IMR-90 (cell line): Measurements from ENCODE around the gene CREB3L1. TPM values are rescaled to one million over a fixed set of nuclear protein-coding genes. Genes with fewer than 3 reads are reported as not detected.
A peak's percentile ranks its signal among the peaks of the same experiment; 100 is the strongest.

Experiments
- ATAC-seq: fragments of 200-7000 bp; cut with Tn5 transposase; 2 replicates; pipeline ENCODE4 v1.9.1; 2020; ENCODE audit warnings: low read depth, mild to moderate bottlenecking, moderate library complexity
- BruUV-seq: library from RNA; stranded (reverse); fragments of 400-500 nt; replicated peaks from 2 replicates; lab custom pipeline; 2021; lab: Mats Ljungman, UMichigan
- CTCF ChIA-PET: fragments of 300-600 bp; formaldehyde crosslinking; extraction: SDS; loops from one replicate; lab custom pipeline; 2021; ENCODE audit warnings: antibody characterized with exemption; lab: Yijun Ruan, JAX
- POLR2A ChIA-PET: fragments of 300-600 bp; sonication (Branson Sonifier 250); formaldehyde crosslinking; loops from one replicate; lab custom pipeline; 2022; ENCODE audit warnings: antibody characterized with exemption; ENCODE audit not compliant: unreplicated experiment; lab: Charles Lee
- DNase-seq: peaks from one replicate; pipeline ENCODE4 v3.0.0; 2013
- H2AFZ ChIP-seq: replicated peaks from 2 replicates; pipeline ENCODE3; 2013; ENCODE audit warnings: low read length, mild to moderate bottlenecking; ENCODE audit not compliant: poor library complexity
- H2AK5ac ChIP-seq: 2 replicates; pipeline ENCODE4 v1.6.1; 2013; ENCODE audit warnings: low read depth, low read length, inconsistent platforms
- H2AK9ac ChIP-seq: replicated peaks from 2 replicates; pipeline ENCODE3; 2013; ENCODE audit warnings: mild to moderate bottlenecking, low read depth, low read length, moderate library complexity; ENCODE audit not compliant: poor library complexity
- H2BK120ac ChIP-seq: 2 replicates; pipeline ENCODE4 v1.6.1; 2013; ENCODE audit warnings: low read depth, low read length, inconsistent platforms
- H2BK15ac ChIP-seq: 3 replicates; pipeline ENCODE4 v1.6.1; 2013; ENCODE audit warnings: low read depth, low read length, inconsistent platforms
- H2BK20ac ChIP-seq: 2 replicates; pipeline ENCODE4 v1.6.1; 2013; ENCODE audit warnings: low read depth, mild to moderate bottlenecking, inconsistent platforms, low read length, moderate library complexity
- H2BK5ac ChIP-seq: 2 replicates; pipeline ENCODE4 v1.6.1; 2013; ENCODE audit warnings: mild to moderate bottlenecking, low read depth, low read length, inconsistent platforms; ENCODE audit not compliant: poor library complexity, severe bottlenecking
- H3K14ac ChIP-seq: replicated peaks from 2 replicates; pipeline ENCODE4 v1.6.1; 2013; ENCODE audit warnings: low read depth, low read length, inconsistent platforms
- H3K18ac ChIP-seq: 2 replicates; pipeline ENCODE4 v1.6.1; 2013; ENCODE audit warnings: low read depth, low read length, control low read depth
- H3K23ac ChIP-seq: 2 replicates; pipeline ENCODE4 v1.6.1; 2013; ENCODE audit warnings: low read depth, low read length, inconsistent platforms
- H3K27ac ChIP-seq: 2 replicates; pipeline ENCODE4 v1.5.1; 2013; ENCODE audit warnings: mild to moderate bottlenecking, control low read depth, low read length; ENCODE audit not compliant: insufficient read depth
- H3K27me3 ChIP-seq: 2 replicates; pipeline ENCODE4 v1.6.1; 2013; ENCODE audit warnings: low read length; ENCODE audit not compliant: control insufficient read depth, insufficient read depth
- H3K36me3 ChIP-seq: 2 replicates; pipeline ENCODE4 v1.6.1; 2013; ENCODE audit warnings: low read length, mixed read lengths; ENCODE audit not compliant: control insufficient read depth, insufficient read depth
- H3K4ac ChIP-seq: 2 replicates; pipeline ENCODE4 v1.6.1; 2013; ENCODE audit warnings: low read depth, low read length, inconsistent platforms
- H3K4me1 ChIP-seq: 2 replicates; pipeline ENCODE4 v1.6.1; 2013; ENCODE audit warnings: low read length, mixed read lengths; ENCODE audit not compliant: control insufficient read depth, insufficient read depth
- H3K4me2 ChIP-seq: 2 replicates; pipeline ENCODE4 v1.6.1; 2013; ENCODE audit warnings: low read depth, mild to moderate bottlenecking, control low read depth, low read length, moderate library complexity
- H3K4me3 ChIP-seq: 2 replicates; pipeline ENCODE4 v1.5.1; 2013; ENCODE audit warnings: low read depth, mild to moderate bottlenecking, control low read depth, low read length, moderate library complexity; ENCODE audit not compliant: insufficient read depth
- H3K56ac ChIP-seq: 2 replicates; pipeline ENCODE4 v1.6.1; 2013; ENCODE audit warnings: low read length, inconsistent platforms; ENCODE audit not compliant: insufficient read depth; ENCODE audit errors: extremely low read depth
- H3K79me1 ChIP-seq, 2 experiments: 2 replicates each; pipeline ENCODE4 v1.6.1; 2013; ENCODE audit warnings: low read length in 2 of 2, inconsistent platforms in 1 of 2, low read depth in 1 of 2
- H3K9ac ChIP-seq: 2 replicates; pipeline ENCODE4 v1.6.1; 2013; ENCODE audit warnings: low read depth, low read length, control low read depth
- H3K9me1 ChIP-seq: 2 replicates; pipeline ENCODE4 v1.6.1; 2013; ENCODE audit warnings: low read length, inconsistent platforms; ENCODE audit not compliant: insufficient read depth
- H3K9me3 ChIP-seq: 2 replicates; pipeline ENCODE4 v1.6.1; 2013; ENCODE audit warnings: low read length; ENCODE audit not compliant: control insufficient read depth, insufficient read depth
- H4K20me1 ChIP-seq: 2 replicates; pipeline ENCODE4 v1.6.1; 2013; ENCODE audit warnings: low read length, inconsistent platforms; ENCODE audit not compliant: insufficient read depth
- H4K5ac ChIP-seq: 2 replicates; pipeline ENCODE4 v1.6.1; 2013; ENCODE audit warnings: mild to moderate bottlenecking, low read depth, low read length, control low read depth
- H4K8ac ChIP-seq, 2 experiments: 2 replicates each; pipeline ENCODE4 v1.6.1; 2013; ENCODE audit warnings: low read depth in 2 of 2, low read length in 2 of 2, control low read depth in 1 of 2, inconsistent platforms in 1 of 2
- H4K91ac ChIP-seq: 2 replicates; pipeline ENCODE4 v1.6.1; 2013; ENCODE audit warnings: low read depth, low read length, inconsistent platforms; ENCODE audit not compliant: insufficient read depth
- MXI1 ChIP-seq: IDR thresholded peaks from 2 replicates; pipeline ENCODE4 v1.6.1; 2012; ENCODE audit warnings: low read depth, mild to moderate bottlenecking, low read length, moderate library complexity, borderline replicate concordance
- RCOR1 ChIP-seq: IDR thresholded peaks from 2 replicates; pipeline ENCODE4 v1.6.1; 2012; ENCODE audit warnings: mild to moderate bottlenecking, low read length, improper control_type of control experiment; ENCODE audit not compliant: insufficient replicate concordance
- WGBS, 2 experiments: methylation state at CpG; one replicate each; pipeline versions ENCODE4 v1.1.5 to v1.1.7; 2013; ENCODE audit warnings: missing lambda C conversion rate in 2 of 2; ENCODE audit not compliant: insufficient read length in 1 of 2; ENCODE audit errors: extremely low coverage in 2 of 2; 5-methylcytosine and 5-hydroxymethylcytosine counted together
- dilution Hi-C: fragments of 300-500 bp; cut with HindIII; formaldehyde crosslinking; loops from one replicate; pipeline ENCODE4 v1.14.3; 2018; ENCODE audit warnings: low sequenced_read_pairs; ENCODE audit not compliant: unreplicated experiment
- in situ Hi-C: fragments of 300-500 bp; cut with MboI; formaldehyde crosslinking; loops from 3 replicates; pipeline ENCODE4 v1.14.3; 2019; ENCODE audit warnings: low sequenced_read_pairs, inconsistent platforms, mixed read lengths
- intact Hi-C: fragments of 100-400 bp; cut with micrococcal nuclease; formaldehyde crosslinking; loops from 2 replicates; pipeline ENCODE4 v1.10.0; 2022
- polyA plus RNA-seq, 3 experiments: library from polyadenylated mRNA; depleted of rRNA; stranded (reverse); fragments of >200 nt; gene quantifications; 2 replicates each; pipeline ENCODE4 v1.2.3, GENCODE V29; 2012; ENCODE audit warnings: low replicate concordance in 1 of 3
- total RNA-seq: library from RNA; depleted of rRNA; stranded (reverse); fragments of >200 nt; gene quantifications from 2 replicates; pipeline ENCODE4 v1.2.3, GENCODE V29; 2012

Gene CREB3L1
- total and polyA plus RNA-seq, 2 of the 4 experiments (the other 2 are of a cell fraction) = 8.1 to 82.3 TPM

- in situ Hi-C loops (no loop called here), dilution Hi-C loops (no loop called here), intact Hi-C loops (loop anchor here (1.0 kb wide), 1 partner anchor 33 kb away; no protein-coding TSS in a partner anchor)
- ATAC-seq (peak; percentile 2), DNase-seq (no peak)
- H3K27me3 ChIP-seq = peaks cover 4% of the 10 kb centered on the region; the same call in 1 of the 2 replicates
- peak overlapping the region; percentile 81 for H3K9ac ChIP-seq
- H3K27ac ChIP-seq = peak overlapping the region; percentile 19; the same call in 1 of the 2 replicates
- peak overlapping the region; percentile 91 for H3K14ac ChIP-seq
- no peak overlapping the region; the same call in 1 of the 2 replicates for H2BK120ac ChIP-seq
- H2BK5ac ChIP-seq = no peak overlapping the region
- H3K9me1 ChIP-seq = peaks cover 7% of the 10 kb centered on the region
- no TSS peak for BruUV-seq
- CTCF ChIA-PET = interaction anchor here (0.6 to 1.0 kb wide), 5 partner anchors 13 to 352 kb away, joined by 3 to 6 read pairs (median 6); no protein-coding TSS in a partner anchor
- 9% methylated on average over 39 of the region's 63 CpGs; no CpG with 5 or more reads in 1 of the 2 experiments for WGBS, 2 experiments
- peak overlapping the region; percentile 96 for H3K23ac ChIP-seq
- H3K4ac ChIP-seq = peak overlapping the region; percentile 78
- H4K5ac ChIP-seq = no peak overlapping the region; the same call in 1 of the 2 replicates
- peak overlapping the region; percentile 20; the same call in 1 of the 3 replicates for H2BK15ac ChIP-seq
- H3K56ac ChIP-seq = peak overlapping the region; percentile 49; the same call in 1 of the 2 replicates
- POLR2A ChIA-PET = no interaction called here
- no peak overlapping the region for H3K18ac ChIP-seq
- peak overlapping the region; percentile 47 for H2AK5ac ChIP-seq
- H2AFZ ChIP-seq = peak overlapping the region; percentile 88
- peak overlapping the region; percentile 98 for H3K4me3 ChIP-seq
- H2BK20ac ChIP-seq = no peak overlapping the region
- peaks cover 29% of the 10 kb centered on the region for H4K20me1 ChIP-seq
- TF ChIP-seq RCOR1 (no peak), MXI1 (0 out of 2 replicates have a peak, but pooled peaks have one; percentile 16)
- no peaks in the 10 kb centered on the region for H3K36me3 ChIP-seq
- peak overlapping the region; percentile 41 for H4K91ac ChIP-seq
- peak overlapping the region; percentile 4 to 69; a peak in 1 of 4 replicates for H4K8ac ChIP-seq
- peaks cover 21 to 56% of the 10 kb centered on the region in 2 experiments for H3K79me1 ChIP-seq
- peak overlapping the region; percentile 99 for H3K4me2 ChIP-seq
- H3K4me1 ChIP-seq = peaks cover 13% of the 10 kb centered on the region
- H2AK9ac ChIP-seq = peak overlapping the region; percentile 98
- H3K9me3 ChIP-seq = no peaks in the 10 kb centered on the region
Observed at GRCh38 chr11:46347637-46348311, 70.3 kb downstream of the CREB3L1 start.
